ENCODE data around the gene ERCC3.

- TF ChIP-seq CTCF (IDR thresholded peaks at IDR 0.05; ENCODE audit: extremely low read depth in 1 of 2, insufficient read depth in 1 of 2, low read depth in 1 of 2, low read length in 2 of 2) (no peak), POLR2A (IDR thresholded peaks at IDR 0.05; ENCODE audit: low read depth, low read length) (no peak), POLR2AphosphoS5 (IDR thresholded peaks at IDR 0.05; ENCODE audit: insufficient read depth, low read depth, low read length) (no peak), EZH2 (IDR thresholded peaks at IDR 0.05; ENCODE audit: borderline replicate concordance, low read depth, low read length, severe bottlenecking) (no peak)
These were observed 73.0 kb downstream of the ERCC3 start for GRCh38 chr2:127220768-127221527.
